Skeletal muscle tissue (tissue), 4 donors: Measurements from ENCODE around the gene AP3S1. TPM values are rescaled to one million over a fixed set of nuclear protein-coding genes. Genes with fewer than 3 reads are reported as not detected.
"Not testable (repeated sequence)": the region's sequence is repeated elsewhere in the genome, so short reads cannot be mapped to it uniquely, and the experiment has no call there.

Experiments used
- H3K27ac ChIP-seq: one replicate; pipeline ENCODE4 v1.7.0; 2013; ENCODE audit warnings: mild to moderate bottlenecking, low read depth, low read length, inconsistent platforms
- H3K27me3 ChIP-seq, 3 donors: one replicate each; pipeline ENCODE4 v1.7.0; 2013; ENCODE audit warnings: low read length in 3 of 3; ENCODE audit not compliant: control insufficient read depth in 3 of 3, insufficient read depth in 3 of 3
- H3K36me3 ChIP-seq, 3 donors: one replicate each; pipeline ENCODE4 v1.7.0; 2013; ENCODE audit warnings: low read length in 3 of 3; ENCODE audit not compliant: control insufficient read depth in 3 of 3, insufficient read depth in 3 of 3
- H3K4me1 ChIP-seq, 3 donors: one replicate each; pipeline ENCODE4 v1.7.0; 2013; ENCODE audit warnings: low read length in 3 of 3, mild to moderate bottlenecking in 3 of 3; ENCODE audit not compliant: control insufficient read depth in 3 of 3, insufficient read depth in 3 of 3
- H3K4me3 ChIP-seq, 3 donors: one replicate each; pipeline ENCODE4 v1.7.0; 2013; ENCODE audit warnings: low read length in 3 of 3
- H3K9ac ChIP-seq, 3 donors: one replicate each; pipeline ENCODE4 v1.7.0; 2013; ENCODE audit warnings: low read length in 3 of 3, mild to moderate bottlenecking in 3 of 3, moderate library complexity in 2 of 3, low read depth in 1 of 3
- H3K9me3 ChIP-seq, 3 donors: one replicate each; pipeline ENCODE4 v1.7.0; 2013; ENCODE audit warnings: low read length in 3 of 3; ENCODE audit not compliant: control insufficient read depth in 3 of 3
- total RNA-seq: library from RNA; depleted of rRNA; stranded (reverse); fragments of >200 nt; gene quantifications from one replicate; pipeline ENCODE4 v1.2.3, GENCODE V29; 2014
- donor health status: Osteomylitis.

The AP3S1 gene
- total RNA-seq, 1 donor from 2014 or later = 92.4 TPM

DNA sequence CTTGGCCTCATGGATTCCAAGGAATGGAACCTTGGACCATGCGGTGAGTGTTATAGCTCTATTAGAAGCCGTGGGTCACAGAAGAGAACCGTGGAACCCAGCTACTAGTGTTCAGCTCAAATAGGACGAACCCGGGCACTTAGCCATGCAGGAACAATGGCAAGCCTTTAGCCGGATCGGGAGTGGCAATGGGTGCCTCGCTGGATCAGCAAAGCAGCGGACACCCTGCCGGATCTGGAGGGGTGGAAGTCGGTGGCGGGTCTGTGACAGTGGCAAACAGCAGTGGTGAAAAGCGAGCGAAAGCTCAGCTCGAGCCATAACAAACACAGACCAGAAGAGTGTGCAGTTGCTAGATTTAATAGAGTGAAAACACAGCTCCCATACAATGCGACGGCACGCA lies 22.9 kb upstream of the AP3S1 start:
- H3K27ac ChIP-seq = no peak overlapping the region
- no peaks in the 10 kb centered on the region for H3K9me3 ChIP-seq
- no peak overlapping the region for H3K4me3 ChIP-seq
- H3K4me1 ChIP-seq = peaks cover 3 to 16% (median 12%) of the 10 kb centered on the region in 3 donors
- H3K9ac ChIP-seq = no peak overlapping the region
- H3K36me3 ChIP-seq = no peaks in the 10 kb centered on the region
- H3K27me3 ChIP-seq = peaks cover 25 to 34% (median 30%) of the 10 kb centered on the region in 3 donors

DNA sequence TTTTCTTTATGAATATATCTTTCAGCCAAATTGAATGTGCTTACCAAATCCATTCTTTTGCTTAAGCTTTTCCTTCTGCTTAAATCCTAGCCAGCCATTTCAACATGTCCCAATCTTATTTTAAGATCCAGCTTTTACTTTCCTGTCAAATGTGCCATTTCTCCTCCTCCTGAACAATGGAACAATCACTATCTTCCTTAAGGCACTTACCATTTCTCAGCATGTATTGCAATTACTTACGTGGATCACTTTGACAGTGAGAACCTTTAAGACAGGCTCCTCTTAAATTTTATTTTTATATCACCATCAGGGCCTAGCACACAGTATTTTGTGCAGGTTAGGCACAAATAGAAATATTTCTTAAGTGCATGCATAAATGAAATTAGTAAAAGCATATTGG lies 20.9 kb upstream of the AP3S1 start:
- Histone ChIP-seq H3K4me1 (peaks cover 3 to 10% (median 7%) of the 10 kb centered on the region in 3 donors), H3K9me3 (no peaks in the 10 kb centered on the region), H3K4me3 (no peak overlapping the region), H3K36me3 (no peaks in the 10 kb centered on the region), H3K27me3 (peaks cover 11 to 16% (median 13%) of the 10 kb centered on the region in 3 donors), H3K27ac (no peak overlapping the region), H3K9ac (no peak overlapping the region)

DNA sequence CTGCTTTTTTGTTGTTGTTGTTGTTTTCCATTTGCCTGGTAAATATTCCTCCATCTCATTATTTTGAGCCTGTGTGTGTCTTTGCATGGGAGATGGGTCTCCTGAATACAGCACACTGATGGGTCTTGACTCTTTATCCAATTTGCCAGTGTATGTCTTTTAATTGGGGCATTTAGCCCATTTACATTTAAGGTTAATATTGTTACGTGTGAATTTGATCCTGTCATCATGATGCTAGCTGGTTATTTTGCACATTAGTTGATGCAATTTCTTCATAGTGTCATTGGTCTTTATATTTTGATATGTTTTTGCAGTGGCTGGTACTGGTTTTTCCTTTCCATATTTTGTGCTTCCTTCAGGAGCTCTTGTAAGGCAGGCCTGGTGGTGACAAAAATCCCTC lies 16.8 kb upstream of the AP3S1 start:
- H3K9me3 ChIP-seq, H3K27me3 ChIP-seq, H3K4me3 ChIP-seq, H3K9ac ChIP-seq, H3K27ac ChIP-seq, H3K4me1 ChIP-seq: not testable (repeated sequence)
- H3K36me3 ChIP-seq = peaks cover 0 to 19% (median 2%) of the 10 kb centered on the region in 3 donors

- Histone ChIP-seq H3K36me3 (peaks cover 2 to 21% (median 7%) of the 10 kb centered on the region in 3 donors), H3K4me3 (no peak overlapping the region), H3K27ac (no peak overlapping the region), H3K9ac (no peak overlapping the region), H3K27me3 (no peaks in the 10 kb centered on the region), H3K9me3 (no peaks in the 10 kb centered on the region), H3K4me1 (no peaks in the 10 kb centered on the region)
Measured at GRCh38 chr5:115825948-115826347, 15.8 kb upstream of the AP3S1 start.

DNA sequence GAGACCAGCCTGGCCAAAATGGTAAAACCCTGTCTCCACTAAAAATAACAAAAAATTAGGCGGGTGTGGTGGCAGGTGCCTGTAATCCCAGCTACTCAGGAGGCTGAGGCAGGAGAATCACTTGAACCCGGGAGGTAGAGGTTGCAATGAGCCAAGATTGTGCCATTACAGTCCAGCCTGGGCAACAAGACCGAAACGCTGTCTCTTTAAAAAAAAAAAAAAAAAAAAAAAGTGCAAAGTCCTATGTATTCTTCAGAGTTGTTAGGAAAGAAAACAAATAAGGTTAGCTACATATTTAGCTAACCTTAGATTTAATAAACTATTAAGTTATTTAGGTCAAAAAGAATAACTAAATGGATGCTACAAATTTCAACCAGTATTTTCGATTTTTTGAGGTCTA lies 11.8 kb upstream of the AP3S1 start:
- H3K9me3 ChIP-seq = no peaks in the 10 kb centered on the region
- H3K9ac ChIP-seq = no peak overlapping the region
- no peaks in the 10 kb centered on the region for H3K27me3 ChIP-seq
- H3K4me1 ChIP-seq = no peaks in the 10 kb centered on the region
- no peak overlapping the region for H3K27ac ChIP-seq
- no peak overlapping the region for H3K4me3 ChIP-seq
- H3K36me3 ChIP-seq = peaks cover 4 to 38% (median 32%) of the 10 kb centered on the region in 3 donors

DNA sequence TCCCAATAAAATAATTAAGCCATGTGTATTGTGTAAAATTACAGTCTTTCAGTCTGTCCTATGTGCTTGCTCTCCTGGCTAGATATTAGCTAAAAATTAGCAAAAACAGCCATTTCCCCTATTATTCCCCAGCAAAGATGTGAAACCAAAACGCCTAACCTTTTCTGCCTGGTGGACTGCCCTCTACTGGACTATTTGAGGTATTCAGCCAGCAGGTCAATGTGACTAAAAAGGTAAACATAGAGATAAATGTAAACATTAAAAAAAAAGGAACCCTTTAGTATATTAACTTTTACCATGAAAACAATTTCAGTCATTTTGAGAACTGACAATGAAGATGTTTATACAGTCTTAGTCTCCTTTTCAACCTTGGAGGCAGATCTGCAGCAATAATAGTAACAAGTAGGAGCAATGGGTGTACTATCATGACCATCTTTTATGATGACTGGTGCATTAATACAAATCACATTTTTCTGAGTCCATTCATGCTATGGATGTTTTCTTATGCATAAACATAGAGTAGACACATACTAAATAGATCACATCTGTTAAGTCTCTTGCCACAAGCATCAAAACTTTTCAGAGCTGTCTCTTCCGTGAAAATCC lies 10.5 kb upstream of the AP3S1 start:
- no peak overlapping the region for H3K4me3 ChIP-seq
- no peak overlapping the region for H3K9ac ChIP-seq
- no peaks in the 10 kb centered on the region for H3K9me3 ChIP-seq
- peaks cover 4 to 45% (median 35%) of the 10 kb centered on the region in 3 donors for H3K36me3 ChIP-seq
- no peaks in the 10 kb centered on the region for H3K4me1 ChIP-seq
- H3K27me3 ChIP-seq = no peaks in the 10 kb centered on the region
- no peak overlapping the region for H3K27ac ChIP-seq

DNA sequence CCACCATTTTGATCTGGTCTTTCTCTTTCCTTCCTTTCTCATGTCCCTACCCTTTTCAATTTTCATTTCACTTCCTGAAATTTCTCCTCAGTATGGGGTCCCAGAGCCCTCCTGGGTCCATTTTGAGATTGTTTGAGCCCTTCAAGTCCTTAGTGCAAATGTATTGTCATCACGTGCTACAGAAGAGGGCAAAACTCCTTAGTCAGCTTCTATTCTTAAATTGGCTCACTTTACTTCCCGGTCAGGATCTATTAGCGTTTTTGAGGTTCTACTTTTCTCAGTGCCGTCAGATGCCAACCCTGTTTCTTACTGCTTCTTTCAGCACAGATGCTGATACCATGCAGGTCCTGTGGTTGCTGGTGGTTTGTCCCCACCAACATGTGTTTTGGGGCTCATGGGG lies 6.3 kb upstream of the AP3S1 start:
- Histone ChIP-seq H3K27me3 (no peaks in the 10 kb centered on the region), H3K9ac (no peak overlapping the region), H3K36me3 (peaks cover 7 to 45% (median 37%) of the 10 kb centered on the region in 3 donors), H3K27ac (no peak overlapping the region), H3K9me3 (no peaks in the 10 kb centered on the region), H3K4me1 (peaks cover 3 to 18% (median 15%) of the 10 kb centered on the region in 3 donors), H3K4me3 (no peak overlapping the region)

DNA sequence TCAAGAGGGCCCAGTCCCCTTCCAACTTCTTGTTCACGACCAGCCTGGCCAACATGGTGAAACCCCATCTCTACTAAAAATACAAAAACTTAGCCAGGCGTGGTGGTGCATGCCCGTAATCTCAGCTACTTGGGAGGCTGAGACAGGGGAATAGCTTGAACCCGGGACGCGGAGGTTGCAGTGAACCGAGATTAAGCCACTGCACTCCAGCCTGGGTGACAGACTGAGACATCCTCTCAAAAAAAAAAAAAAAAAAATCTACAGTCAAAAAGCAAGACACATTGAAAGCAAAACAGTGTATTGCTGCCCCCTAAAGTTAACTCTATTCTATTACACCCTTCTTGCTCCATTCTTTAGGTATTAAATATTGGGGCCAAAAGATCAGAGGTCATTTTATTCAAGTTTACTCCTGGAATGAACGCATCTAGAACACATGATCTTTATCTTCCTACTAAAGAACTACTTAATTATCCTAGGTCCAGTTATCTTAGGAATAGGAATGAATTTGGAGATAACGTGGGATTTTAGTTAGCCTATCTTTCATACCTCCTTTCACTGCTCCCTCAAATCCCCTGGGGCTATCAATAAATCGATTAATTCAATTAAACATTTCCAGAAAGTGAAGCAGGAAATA lies 2.7 kb upstream of the AP3S1 start:
- H3K9ac ChIP-seq = peak overlapping the region in 1 of 3 donors; percentile 8
- H3K27ac ChIP-seq = no peak overlapping the region
- H3K36me3 ChIP-seq = peaks cover 8 to 25% (median 24%) of the 10 kb centered on the region in 3 donors
- peak overlapping the region in 1 of 3 donors; percentile 16 for H3K4me3 ChIP-seq
- H3K4me1 ChIP-seq = peaks cover 15 to 35% (median 29%) of the 10 kb centered on the region in 3 donors
- H3K27me3 ChIP-seq = no peaks in the 10 kb centered on the region
- no peaks in the 10 kb centered on the region for H3K9me3 ChIP-seq

GRCh38 chr5:115840873-115841272 lies 862 bp upstream of the AP3S1 start:
- no peaks in the 10 kb centered on the region for H3K27me3 ChIP-seq
- peak overlapping the region; percentile 91 for H3K27ac ChIP-seq
- peak overlapping the region; percentile 95 to 99 (median 97) for H3K4me3 ChIP-seq
- peak overlapping the region; percentile 75 to 95 (median 91) for H3K9ac ChIP-seq
- H3K9me3 ChIP-seq = no peaks in the 10 kb centered on the region
- peaks cover 6 to 15% (median 15%) of the 10 kb centered on the region in 3 donors for H3K36me3 ChIP-seq
- H3K4me1 ChIP-seq = peaks cover 15 to 42% (median 40%) of the 10 kb centered on the region in 3 donors
